ENCODE measurements around the gene SEC24B.

GRCh38 chr4:109588176-109588575 lies 154.6 kb downstream of the SEC24B start:
- TF ChIP-seq EZH2 (IDR thresholded peaks at IDR 0.05) (no peak), POLR2AphosphoS5 (IDR thresholded peaks at IDR 0.05; ENCODE audit: borderline replicate concordance, low read depth, low read length) (no peak), FOXP2 (optimal IDR thresholded peaks at IDR 0.05; ENCODE audit: control extremely low read depth, extremely low read length, insufficient read depth) (no peak)
